HG03025 (cell line): ENCODE measurements around the gene DGKZ.
"Not testable (repeated sequence)": the region's sequence is repeated elsewhere in the genome, so short reads cannot be mapped to it uniquely, and the experiment has no call there.

Experiments
- ATAC-seq: cut with Tn5 transposase; IDR thresholded peaks from one replicate; pipeline ENCODE4 v1.9.1; 2021; ENCODE audit warnings: mild to moderate bottlenecking, moderate library complexity; ENCODE audit not compliant: unreplicated experiment, low FRiP score

Gene DGKZ

GRCh38 chr11:46378811-46379481, 31.7 kb downstream of the DGKZ start:
- ATAC-seq: no peak

DNA sequence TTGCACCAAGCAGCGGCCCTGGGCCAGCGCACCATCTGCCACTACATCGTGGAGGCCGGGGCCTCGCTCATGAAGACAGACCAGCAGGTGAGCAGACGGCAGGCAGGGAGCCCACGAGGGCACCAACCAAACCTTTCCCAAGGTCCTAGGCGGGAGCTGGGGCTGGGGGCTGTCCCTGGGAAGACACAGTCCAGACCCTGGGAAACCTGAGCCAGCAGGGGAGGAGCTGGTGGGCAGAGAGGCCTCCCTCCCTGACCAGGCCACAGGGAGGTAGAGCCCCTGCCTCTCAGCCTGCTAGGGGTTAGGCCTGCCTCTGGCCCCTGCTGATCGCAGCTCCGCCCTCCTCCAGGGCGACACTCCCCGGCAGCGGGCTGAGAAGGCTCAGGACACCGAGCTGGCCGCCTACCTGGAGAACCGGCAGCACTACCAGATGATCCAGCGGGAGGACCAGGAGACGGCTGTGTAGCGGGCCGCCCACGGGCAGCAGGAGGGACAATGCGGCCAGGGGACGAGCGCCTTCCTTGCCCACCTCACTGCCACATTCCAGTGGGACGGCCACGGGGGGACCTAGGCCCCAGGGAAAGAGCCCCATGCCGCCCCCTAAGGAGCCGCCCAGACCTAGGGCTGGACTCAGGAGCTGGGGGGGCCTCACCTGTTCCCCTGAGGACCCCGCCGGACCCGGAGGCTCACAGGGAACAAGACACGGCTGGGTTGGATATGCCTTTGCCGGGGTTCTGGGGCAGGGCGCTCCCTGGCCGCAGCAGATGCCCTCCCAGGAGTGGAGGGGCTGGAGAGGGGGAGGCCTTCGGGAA, 32.4 kb downstream of the DGKZ start:
- ATAC-seq: not testable (repeated sequence)

- no peak for ATAC-seq
Measured at GRCh38 chr11:46380340-46381047, 33.2 kb downstream of the DGKZ start.

DNA sequence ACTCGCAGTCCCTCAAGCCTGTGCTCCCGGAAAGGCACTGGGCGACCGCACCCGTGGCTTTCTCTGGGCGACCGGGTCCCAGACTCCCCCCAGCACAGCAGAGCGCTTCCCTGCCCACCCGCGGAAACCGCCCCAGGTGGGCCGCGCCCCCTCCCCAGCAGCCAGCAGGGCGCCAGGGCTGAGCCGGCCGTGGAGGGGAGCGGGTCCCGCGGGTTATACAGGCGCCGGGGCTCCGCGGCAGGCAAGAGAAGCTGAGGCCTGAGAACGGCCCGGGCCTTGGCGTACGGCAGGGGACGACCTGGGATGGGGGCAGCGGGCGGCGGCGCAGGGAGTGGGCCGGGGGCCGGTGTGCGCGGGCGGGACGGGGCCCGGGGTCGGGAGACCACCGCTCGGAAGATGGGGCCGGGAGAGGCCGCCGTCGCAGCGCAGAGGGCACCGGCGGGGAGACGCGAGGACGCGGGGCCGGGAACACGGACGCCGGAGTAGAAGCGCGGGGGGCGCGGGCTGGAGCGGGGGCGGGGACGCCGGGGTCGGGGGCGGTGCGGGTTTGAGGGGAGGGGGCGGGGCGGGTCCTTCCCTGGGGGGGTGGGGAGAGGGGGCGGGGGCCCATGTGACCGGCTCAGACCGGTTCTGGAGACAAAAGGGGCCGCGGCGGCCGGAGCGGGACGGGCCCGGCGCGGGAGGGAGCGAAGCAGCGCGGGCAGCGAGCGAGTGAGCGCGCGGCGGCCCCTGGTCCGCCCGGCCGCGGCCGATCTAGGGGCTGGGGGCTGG, 34.0 kb downstream of the DGKZ start, which contains the start of gene MDK:
Gene MDK, plus strand, starts transcription at position 622 of the 771 bp plus-strand sequence. CDS start 389 bp downstream, outside the sequence.
- no peak for ATAC-seq

DNA sequence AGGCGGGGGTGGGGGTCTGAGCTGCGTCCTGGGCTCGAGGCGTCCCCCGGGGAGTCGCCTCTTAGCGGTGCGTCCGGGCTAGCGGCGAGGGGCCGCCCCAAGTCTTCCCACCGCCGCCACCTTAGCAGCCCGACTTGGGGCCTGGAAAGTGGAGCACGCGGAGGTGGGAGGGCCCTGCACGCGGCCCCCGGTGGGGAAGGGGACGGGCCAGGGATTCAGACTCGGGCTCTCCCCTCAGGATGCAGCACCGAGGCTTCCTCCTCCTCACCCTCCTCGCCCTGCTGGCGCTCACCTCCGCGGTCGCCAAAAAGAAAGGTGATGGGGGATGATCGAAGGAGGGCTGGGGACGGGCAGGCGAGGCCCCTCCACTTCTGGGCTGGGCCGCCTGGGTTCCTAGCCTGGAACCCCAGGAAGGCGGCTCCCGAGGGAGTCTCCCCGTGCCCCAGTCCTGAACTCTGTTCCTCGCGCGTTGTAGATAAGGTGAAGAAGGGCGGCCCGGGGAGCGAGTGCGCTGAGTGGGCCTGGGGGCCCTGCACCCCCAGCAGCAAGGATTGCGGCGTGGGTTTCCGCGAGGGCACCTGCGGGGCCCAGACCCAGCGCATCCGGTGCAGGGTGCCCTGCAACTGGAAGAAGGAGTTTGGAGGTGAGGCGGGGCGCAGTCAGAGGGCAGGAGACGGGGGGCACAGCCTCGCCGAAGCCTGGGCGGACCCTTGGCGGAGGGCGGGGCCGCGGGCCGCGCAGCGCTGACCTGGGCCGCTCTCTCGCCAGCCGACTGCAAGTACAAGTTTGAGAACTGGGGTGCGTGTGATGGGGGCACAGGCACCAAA, 34.8 kb downstream of the DGKZ start:
- ATAC-seq: no peak

DNA sequence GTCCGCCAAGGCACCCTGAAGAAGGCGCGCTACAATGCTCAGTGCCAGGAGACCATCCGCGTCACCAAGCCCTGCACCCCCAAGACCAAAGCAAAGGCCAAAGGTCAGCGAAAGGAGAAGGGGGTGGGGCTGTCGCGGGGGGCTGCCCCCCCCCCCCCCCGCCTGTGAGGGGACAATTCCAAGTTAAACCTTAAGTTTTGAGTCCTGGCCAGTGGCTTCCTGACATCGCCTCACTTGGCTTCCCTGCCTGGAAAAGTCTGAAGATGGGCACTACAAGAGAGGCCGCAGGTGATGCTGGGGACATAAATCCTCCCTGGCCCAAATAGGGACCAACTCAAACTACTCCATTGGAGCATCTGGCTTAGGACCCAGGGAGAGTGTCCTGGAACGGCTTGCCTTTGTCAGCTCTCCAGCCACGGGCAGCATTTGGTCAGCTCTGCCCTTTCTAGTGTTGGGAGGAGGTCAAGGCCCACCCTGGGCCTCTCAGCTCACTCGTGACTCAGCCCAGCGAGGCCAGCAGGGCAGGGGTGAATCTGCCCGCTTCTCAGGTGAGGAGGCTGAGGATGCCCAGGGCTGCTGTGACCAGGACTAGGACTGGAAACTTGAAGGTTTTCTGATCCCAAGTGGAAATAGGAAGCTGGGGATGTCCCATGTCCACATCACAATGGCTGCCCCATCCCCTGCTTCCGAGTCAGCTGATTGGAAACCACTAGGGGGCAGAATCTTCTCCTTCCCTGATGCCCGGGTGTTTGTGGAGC, 35.6 kb downstream of the DGKZ start:
- ATAC-seq: no peak

DNA sequence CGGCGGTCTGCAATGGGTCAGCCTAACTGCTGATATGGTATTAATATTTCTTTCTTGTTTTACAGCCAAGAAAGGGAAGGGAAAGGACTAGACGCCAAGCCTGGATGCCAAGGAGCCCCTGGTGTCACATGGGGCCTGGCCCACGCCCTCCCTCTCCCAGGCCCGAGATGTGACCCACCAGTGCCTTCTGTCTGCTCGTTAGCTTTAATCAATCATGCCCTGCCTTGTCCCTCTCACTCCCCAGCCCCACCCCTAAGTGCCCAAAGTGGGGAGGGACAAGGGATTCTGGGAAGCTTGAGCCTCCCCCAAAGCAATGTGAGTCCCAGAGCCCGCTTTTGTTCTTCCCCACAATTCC, 36.1 kb downstream of the DGKZ start:
- ATAC-seq: no peak

- ATAC-seq: no peak
Measured at GRCh38 chr11:46383974-46384701, 36.9 kb downstream of the DGKZ start.

GRCh38 chr11:46385169-46386004, 38.1 kb downstream of the DGKZ start:
- ATAC-seq: no peak

GRCh38 chr11:46386005-46386578, 38.8 kb downstream of the DGKZ start:
- no peak for ATAC-seq

- no peak for ATAC-seq
Measured at GRCh38 chr11:46386674-46387073, 39.4 kb downstream of the DGKZ start.

- no peak for ATAC-seq
Measured at GRCh38 chr11:46387456-46387855, 40.2 kb downstream of the DGKZ start.

DNA sequence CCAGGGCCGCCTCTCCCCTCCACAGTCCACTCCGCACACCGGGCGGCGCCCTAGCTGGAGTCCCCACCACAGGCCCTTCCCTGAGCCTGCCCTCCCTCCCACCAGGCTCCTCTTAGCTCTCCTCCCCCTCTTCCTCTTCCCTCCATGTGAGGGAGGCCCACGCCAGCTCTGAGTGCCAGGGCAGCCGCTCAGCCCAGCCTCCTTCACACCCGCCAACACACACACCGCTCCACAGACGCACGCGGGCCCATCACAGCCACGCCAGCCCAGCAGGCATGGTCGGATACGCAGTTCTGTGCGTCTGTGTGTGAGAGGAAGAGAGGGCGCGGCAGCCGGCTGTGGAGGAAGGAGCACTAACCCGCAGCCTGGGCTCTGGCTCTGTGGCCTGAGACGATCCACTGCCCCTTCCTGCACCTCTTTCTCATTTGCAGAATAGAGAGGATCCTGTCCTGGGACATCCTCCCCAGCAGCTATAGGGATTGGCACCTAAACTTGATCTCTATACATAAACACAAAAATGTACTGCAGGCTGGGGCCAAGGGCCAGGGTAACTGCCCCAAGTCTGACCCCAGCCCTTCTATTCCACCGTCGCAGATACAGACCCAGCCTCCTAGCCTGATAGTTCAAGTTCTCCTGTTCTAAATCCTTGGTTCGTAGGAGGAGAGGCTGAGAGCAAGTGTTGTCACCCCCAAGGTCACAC, 40.8 kb downstream of the DGKZ start:
- ATAC-seq: no peak

DNA sequence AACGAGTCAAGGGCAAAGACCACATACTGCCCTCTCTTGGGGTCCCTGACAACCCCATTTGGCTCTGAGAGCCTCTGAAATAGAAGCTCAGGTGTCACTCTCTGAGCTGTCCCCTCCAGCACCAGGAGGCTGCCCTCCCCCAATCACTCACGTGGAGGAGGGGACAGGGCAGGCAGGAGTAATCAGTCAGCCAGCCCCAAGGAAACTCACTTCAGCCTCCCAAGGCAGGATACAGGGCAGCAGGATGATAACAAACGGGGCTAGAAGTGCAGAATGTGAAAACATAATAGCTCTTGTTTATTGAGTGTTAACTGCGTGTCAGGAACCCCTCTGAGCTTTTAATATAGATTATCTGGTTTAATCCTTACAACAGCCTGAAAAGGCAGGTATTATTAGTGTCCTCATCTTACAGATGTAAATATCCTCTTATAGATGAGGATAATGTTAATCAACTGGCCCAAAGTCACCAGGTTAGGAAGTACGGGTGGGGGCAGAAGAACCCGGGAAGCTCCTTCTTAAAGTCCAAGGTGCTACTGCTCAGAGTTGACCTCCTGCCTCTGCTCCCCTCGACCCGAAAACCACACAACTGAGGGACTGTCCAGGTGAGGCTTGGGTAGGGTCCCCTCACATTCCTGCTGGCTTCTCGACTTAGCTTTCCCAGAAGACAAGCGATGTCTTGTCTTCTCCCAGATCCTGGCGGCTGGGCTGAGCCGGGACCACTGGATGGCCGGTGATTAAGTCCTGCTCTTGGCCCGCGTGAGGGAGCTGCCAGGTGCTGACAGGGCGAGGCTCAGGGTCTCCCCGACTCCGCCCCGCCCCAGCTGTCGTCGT, 41.6 kb downstream of the DGKZ start:
- no peak for ATAC-seq

DNA sequence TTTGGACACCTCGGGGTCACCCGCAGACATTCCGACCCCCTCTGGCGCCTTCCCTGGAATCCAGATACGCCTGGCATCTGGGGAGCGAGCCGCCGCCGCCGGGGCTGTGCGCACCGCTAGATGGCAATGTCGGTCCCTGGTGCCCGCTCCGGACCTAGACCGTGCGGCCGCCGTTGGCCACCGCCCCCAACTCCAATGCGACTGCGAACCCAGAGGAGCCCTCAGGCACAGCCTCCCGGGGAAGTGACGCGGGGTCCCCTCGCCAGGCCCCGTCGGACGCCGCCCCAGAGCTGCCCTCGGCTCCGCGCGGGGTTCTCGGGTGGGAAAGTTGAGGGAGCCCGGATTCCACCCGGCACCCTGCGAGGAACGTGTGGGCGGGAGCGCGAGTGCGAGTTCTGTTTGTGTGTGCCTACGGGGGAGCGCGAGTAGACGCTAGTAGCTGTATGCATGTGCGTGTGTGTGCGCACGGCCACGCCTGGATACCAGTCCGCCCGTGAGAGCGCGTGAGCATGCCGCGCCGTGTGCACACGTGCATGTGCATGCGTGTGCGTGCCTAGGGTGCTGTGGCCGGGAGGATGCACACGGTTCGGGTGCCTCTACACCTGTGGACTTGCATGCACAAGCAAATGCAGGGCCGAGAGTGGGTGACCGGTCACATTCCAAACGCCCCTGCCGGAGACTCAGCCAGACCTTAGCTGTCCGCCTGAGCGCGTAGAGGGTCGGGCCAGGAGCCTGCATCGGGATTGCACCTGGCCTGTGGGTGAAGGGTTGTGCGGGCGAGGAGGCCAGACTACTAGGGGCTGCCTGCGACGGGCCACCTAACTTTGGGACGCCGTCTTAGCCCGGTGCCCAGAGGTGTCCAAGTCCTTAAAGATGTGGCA, 42.4 kb downstream of the DGKZ start:
- ATAC-seq: no peak
